GM12865 (cell line): ENCODE data around the gene MID1.

Experiments used
- DNase-seq: peaks from one replicate; pipeline ENCODE4 v3.0.0; 2010; ENCODE audit warnings: low read depth
- H3K4me3 ChIP-seq: 2 replicates; pipeline ENCODE4 v1.5.1; 2011; ENCODE audit warnings: mild to moderate bottlenecking, low read depth, low read length, control low read depth
- TF ChIP-seq, protein P1 (sequence below): IDR thresholded peaks from 2 replicates; pipeline ENCODE4 v1.5.1; 2011; ENCODE audit warnings: low read length, control low read depth, low read depth, inconsistent platforms; ENCODE audit not compliant: insufficient read depth; ENCODE audit errors: missing control alignments

The MID1 gene

DNA sequence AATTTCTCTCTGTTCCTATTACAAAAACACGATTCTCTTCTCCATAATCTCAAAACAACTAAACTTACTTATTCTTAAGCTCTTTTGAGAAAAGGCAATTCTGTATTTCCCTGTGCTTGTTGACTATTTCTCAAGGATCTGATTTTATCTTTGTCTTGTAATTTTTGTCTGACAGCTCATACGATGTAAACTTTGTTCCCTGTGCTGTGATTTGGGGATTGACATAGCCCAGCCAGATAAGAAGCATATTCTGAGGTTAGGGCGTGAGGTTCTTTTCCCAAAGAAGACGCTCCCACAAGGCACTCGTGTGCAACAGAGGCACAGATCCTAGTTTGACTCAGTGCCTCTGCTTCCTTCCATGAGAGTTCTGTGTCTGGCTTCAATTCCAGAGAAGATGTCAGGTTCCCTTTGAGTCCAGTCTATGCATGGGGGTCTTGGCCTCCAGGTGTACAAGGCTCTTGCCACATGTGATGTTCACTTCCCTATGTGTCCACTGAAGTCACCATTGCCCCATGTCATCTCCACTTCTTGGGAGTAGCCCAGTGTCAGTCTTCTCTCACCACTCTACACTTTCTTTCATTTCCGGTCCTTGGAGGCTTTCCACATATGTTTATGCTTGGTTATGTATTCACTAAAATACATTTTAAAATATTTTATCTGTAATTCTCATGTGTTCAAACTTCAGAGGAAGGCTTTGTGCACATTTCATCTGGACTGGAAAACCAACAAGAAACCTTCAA lies 94.8 kb downstream of the MID1 start:
- TF ChIP-seq, protein P1, sequence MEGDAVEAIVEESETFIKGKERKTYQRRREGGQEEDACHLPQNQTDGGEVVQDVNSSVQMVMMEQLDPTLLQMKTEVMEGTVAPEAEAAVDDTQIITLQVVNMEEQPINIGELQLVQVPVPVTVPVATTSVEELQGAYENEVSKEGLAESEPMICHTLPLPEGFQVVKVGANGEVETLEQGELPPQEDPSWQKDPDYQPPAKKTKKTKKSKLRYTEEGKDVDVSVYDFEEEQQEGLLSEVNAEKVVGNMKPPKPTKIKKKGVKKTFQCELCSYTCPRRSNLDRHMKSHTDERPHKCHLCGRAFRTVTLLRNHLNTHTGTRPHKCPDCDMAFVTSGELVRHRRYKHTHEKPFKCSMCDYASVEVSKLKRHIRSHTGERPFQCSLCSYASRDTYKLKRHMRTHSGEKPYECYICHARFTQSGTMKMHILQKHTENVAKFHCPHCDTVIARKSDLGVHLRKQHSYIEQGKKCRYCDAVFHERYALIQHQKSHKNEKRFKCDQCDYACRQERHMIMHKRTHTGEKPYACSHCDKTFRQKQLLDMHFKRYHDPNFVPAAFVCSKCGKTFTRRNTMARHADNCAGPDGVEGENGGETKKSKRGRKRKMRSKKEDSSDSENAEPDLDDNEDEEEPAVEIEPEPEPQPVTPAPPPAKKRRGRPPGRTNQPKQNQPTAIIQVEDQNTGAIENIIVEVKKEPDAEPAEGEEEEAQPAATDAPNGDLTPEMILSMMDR: no peak
- DNase-seq: no peak
- no peak overlapping the region for H3K4me3 ChIP-seq

DNA sequence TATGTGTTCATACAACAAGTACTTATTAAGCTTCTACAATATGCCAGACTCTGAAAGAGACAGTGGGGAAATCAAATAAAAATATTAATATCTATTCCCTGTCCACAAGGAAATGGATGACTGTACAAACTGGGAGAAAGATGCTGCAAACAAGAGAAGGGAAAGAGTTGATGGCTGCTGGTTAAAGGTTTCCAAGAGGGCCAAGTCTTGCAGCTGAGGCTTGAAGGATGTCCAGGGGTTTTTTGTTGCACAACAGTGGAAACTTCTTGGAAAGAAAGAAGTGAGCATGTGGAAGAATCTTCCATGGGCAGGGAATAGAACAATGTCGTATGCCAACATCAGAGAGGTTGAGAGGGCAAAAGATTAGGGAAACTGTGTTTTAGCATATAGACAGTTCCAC lies 95.8 kb downstream of the MID1 start:
- H3K4me3 ChIP-seq: no peak overlapping the region
- no peak for DNase-seq
- TF ChIP-seq, protein P1: no peak

DNA sequence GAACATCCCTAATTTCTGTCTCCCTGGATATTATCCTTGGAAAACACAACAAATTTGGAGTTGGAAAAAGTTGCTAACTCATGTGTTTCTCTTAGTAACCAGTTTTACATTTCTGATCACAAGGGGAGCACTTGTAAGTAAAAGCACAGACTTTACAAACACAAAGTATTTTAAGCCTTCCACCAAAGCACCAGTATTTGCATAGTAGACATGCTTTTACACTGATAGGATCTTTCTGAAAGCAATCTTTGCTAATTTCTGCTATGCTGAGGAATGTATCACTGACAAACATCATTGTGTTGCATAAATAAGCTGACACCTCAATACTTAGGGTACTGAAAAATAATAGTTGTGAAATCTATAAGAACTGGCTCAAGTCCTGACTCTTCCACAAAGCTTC lies 100.6 kb downstream of the MID1 start:
- H3K4me3 ChIP-seq: no peak overlapping the region
- DNase-seq: no peak
- TF ChIP-seq, protein P1: no peak

DNA sequence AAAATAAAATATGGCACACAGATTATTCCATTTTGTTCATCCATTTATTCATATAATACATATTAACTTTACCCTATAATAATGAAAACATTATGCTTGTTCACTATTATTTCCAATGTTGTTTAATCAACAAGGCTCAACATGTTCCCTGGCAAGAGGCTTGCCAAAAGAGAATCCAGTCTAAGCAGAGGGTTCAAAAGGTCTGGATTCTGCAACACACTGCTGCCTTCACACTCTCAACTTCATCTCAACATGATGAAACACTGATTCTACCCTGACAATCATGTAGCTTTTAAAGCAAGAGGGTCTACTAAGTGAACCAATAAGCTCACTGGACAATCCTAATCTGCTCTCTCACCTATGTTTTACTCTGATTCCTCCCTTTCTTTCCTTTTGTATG lies 101.1 kb downstream of the MID1 start:
- TF ChIP-seq, protein P1: no peak
- no peak for DNase-seq
- no peak overlapping the region for H3K4me3 ChIP-seq

DNA sequence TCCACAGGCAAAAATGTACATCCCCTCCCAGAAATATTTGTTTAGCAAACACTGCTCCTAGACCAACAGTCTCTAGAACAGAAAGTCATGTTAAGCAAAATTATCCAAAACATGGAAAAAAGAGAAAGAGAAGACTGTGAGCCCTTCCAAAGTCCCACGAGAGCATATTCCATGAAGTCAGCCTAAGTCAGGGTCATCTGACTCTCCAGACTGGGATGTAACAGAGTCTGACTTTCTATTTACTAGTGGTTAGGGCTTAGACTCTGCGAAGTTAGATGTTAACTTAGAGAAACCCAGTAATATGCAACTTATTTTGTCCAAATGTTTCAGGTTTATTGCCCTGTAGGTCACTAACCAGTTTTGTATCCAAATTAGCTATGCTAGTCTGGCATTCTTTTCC lies 102.3 kb downstream of the MID1 start:
- no peak overlapping the region for H3K4me3 ChIP-seq
- DNase-seq: no peak
- TF ChIP-seq, protein P1: no peak

DNA sequence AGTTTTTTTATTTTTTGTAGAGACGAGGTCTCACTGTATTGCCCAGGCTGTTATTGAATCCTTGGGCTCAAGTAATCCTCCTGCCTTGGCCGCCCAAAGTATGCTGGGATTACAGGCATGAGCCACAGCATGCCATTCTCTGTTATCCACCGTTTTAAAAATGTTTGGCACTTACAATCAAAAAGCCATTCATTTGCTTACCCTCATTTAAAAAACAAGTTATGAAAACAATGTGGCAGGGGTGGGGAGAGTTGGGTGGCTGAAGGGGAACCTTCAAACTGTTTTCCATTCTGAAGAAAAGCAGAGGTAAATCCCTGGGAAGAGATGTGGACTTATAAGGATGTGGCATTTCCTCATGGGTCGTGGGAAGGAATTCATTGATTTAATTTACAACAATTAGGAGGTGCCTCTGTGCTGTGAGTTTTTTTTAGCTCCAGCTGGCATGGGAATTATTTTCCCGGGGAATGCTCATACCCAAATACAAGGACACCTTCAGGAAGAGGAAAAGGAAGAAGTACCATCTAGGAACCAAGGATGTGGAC lies 103.5 kb downstream of the MID1 start:
- DNase-seq: no peak
- no peak overlapping the region for H3K4me3 ChIP-seq
- TF ChIP-seq, protein P1: no peak

DNA sequence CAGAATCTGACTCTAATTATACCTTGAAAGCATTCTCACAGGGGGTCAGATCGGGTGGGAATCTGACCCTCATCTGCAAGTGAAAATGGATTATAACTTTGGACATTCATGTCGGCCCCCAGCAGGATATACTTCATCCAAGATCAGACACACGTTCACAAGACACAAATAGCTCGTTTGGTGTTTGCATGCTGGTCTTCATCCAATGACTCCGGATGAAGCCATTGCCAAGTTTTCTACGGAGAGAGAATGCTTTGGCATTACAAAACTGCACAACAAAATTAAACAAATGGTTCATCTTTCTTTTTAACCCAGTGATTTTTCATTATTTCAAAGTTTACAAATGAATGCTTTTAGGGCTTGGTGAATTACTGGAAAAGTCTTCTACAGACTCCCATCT lies 105.5 kb downstream of the MID1 start:
- TF ChIP-seq, protein P1: no peak
- H3K4me3 ChIP-seq: no peak overlapping the region
- DNase-seq: no peak
